HEK293 (cell line): ENCODE data around the gene GID8.

Experiments
- SP3 ChIP-seq: fragments of 450-650 bp; formaldehyde crosslinking; IDR thresholded peaks from 2 replicates; pipeline ENCODE4 v1.5.1; 2016; ENCODE audit warnings: missing biosample characterization, missing genetic modification characterization
- ZNF530 ChIP-seq: fragments of 450-650 bp; formaldehyde crosslinking; IDR thresholded peaks from 2 replicates; pipeline ENCODE4 v1.5.1; 2016; ENCODE audit warnings: low read depth, missing biosample characterization, missing genetic modification characterization
- TF ChIP-seq, protein P1 (sequence below): fragments of 450-650 bp; formaldehyde crosslinking; IDR thresholded peaks from 2 replicates; pipeline ENCODE4 v1.5.1; 2016; ENCODE audit warnings: missing biosample characterization, missing genetic modification characterization
- TF ChIP-seq, protein P2 (sequence below): fragments of 450-650 bp; formaldehyde crosslinking; IDR thresholded peaks from 2 replicates; pipeline ENCODE4 v1.5.1; 2016; ENCODE audit warnings: missing biosample characterization, missing genetic modification characterization
- TF ChIP-seq, protein P3 (sequence below): fragments of 450-650 bp; IDR thresholded peaks from 2 replicates; pipeline ENCODE4 v1.5.1; 2018; ENCODE audit warnings: missing biosample characterization, mild to moderate bottlenecking, missing genetic modification characterization

DNA sequence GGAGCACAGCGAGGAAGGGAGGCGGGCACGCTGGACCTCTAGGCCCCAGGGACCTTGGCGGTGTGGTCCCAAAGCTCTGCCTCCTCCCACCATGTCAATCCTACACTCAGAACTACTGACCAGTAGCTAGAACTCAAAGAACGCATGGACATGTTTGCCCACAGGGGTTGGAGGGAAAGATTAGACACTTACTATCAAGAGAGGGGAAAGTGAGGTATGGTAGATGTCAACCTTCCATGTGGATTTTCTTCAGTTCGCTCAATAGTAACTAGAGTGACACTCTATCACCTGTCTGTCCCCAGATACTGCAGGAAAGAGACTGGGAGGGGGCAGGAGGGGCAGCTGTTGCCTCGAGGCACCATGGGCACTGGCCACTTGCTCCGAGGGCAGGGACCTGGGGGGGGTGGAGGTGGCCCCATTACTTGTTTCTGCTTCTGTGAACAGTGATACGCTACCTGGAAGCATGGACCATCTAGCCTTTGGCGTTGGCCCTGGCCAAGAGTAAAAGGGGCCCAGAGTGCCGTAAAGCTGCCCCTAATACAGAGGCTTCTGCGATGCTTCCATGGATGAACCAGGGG is 10.7 kb upstream of the GID8 start:
- TF ChIP-seq, protein P1, sequence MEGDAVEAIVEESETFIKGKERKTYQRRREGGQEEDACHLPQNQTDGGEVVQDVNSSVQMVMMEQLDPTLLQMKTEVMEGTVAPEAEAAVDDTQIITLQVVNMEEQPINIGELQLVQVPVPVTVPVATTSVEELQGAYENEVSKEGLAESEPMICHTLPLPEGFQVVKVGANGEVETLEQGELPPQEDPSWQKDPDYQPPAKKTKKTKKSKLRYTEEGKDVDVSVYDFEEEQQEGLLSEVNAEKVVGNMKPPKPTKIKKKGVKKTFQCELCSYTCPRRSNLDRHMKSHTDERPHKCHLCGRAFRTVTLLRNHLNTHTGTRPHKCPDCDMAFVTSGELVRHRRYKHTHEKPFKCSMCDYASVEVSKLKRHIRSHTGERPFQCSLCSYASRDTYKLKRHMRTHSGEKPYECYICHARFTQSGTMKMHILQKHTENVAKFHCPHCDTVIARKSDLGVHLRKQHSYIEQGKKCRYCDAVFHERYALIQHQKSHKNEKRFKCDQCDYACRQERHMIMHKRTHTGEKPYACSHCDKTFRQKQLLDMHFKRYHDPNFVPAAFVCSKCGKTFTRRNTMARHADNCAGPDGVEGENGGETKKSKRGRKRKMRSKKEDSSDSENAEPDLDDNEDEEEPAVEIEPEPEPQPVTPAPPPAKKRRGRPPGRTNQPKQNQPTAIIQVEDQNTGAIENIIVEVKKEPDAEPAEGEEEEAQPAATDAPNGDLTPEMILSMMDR (tag by site-specific recombination) = no peak
- TF ChIP-seq, protein P2, sequence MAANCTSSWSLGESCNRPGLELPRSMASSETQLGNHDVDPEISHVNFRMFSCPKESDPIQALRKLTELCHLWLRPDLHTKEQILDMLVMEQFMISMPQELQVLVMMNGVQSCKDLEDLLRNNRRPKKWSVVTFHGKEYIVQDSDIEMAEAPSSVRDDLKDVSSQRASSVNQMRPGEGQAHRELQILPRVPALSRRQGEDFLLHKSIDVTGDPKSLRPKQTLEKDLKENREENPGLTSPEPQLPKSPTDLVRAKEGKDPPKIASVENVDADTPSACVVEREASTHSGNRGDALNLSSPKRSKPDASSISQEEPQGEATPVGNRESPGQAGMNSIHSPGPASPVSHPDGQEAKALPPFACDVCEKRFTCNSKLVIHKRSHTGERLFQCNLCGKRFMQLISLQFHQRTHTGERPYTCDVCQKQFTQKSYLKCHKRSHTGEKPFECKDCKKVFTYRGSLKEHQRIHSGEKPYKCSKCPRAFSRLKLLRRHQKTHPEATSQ (tag by site-specific recombination) = no peak
- TF ChIP-seq ZNF530 (tag by site-specific recombination) = no peak
- TF ChIP-seq SP3 (tag by site-specific recombination) = no peak
- TF ChIP-seq, protein P3, sequence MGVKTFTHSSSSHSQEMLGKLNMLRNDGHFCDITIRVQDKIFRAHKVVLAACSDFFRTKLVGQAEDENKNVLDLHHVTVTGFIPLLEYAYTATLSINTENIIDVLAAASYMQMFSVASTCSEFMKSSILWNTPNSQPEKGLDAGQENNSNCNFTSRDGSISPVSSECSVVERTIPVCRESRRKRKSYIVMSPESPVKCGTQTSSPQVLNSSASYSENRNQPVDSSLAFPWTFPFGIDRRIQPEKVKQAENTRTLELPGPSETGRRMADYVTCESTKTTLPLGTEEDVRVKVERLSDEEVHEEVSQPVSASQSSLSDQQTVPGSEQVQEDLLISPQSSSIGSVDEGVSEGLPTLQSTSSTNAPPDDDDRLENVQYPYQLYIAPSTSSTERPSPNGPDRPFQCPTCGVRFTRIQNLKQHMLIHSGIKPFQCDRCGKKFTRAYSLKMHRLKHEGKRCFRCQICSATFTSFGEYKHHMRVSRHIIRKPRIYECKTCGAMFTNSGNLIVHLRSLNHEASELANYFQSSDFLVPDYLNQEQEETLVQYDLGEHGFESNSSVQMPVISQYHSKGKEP (tag by site-specific recombination) = no peak
